Measurements from ENCODE around the gene A2M.

GRCh38 chr12:9041321-9041720, 74.4 kb downstream of the A2M start:
- TF ChIP-seq CTCF (conservative IDR thresholded peaks at IDR 0.05; ENCODE audit: low read depth in 2 of 2): no peak
- no peak for TF ChIP-seq POLR2AphosphoS5 (IDR thresholded peaks at IDR 0.05; ENCODE audit: low read depth)
- TF ChIP-seq CREB1 (CRISPR knock-in tag; IDR thresholded peaks at IDR 0.05; ENCODE audit: low read depth): no peak
- TF ChIP-seq EZH2phosphoT487 (IDR thresholded peaks at IDR 0.05; ENCODE audit: unreplicated experiment): no peak
- TF ChIP-seq EZH2 (IDR thresholded peaks at IDR 0.05; ENCODE audit: low read depth, unreplicated experiment): no peak
- no peak for TF ChIP-seq REST (IDR thresholded peaks at IDR 0.05; ENCODE audit: unreplicated experiment)
- no peak for TF ChIP-seq ZNF331 (CRISPR knock-in tag; IDR thresholded peaks at IDR 0.05; ENCODE audit: low read depth)
- no peak for TF ChIP-seq ETS1 (IDR thresholded peaks at IDR 0.05)
- TF ChIP-seq ZNF114 (CRISPR knock-in tag; IDR thresholded peaks at IDR 0.05): no peak
- TF ChIP-seq ZNF462 (CRISPR knock-in tag; IDR thresholded peaks at IDR 0.05): no peak

Data from GM23338 (cell line).